Mucosa of descending colon (tissue), 3 donors: ENCODE measurements around the gene TRABD2A. TPM values are rescaled to one million over a fixed set of nuclear protein-coding genes. Genes with fewer than 3 reads are reported as not detected.

Experiments used
- ATAC-seq: fragments of 200-7000 bp; cut with Tn5 transposase; one replicate; pipeline ENCODE4 v1.9.1; 2020; ENCODE audit warnings: mild to moderate bottlenecking, moderate library complexity
- DNase-seq, 3 donors: peaks; one replicate each; pipeline ENCODE4 v3.0.0-alpha.2; 2020
- H3K36me3 ChIP-seq: fragments of 200-600 bp; one replicate; pipeline ENCODE4 v1.8.0; 2021; ENCODE audit warnings: low read depth, mild to moderate bottlenecking
- H3K4me1 ChIP-seq: fragments of 200-600 bp; one replicate; pipeline ENCODE4 v1.8.0; 2021; ENCODE audit warnings: low read depth, mild to moderate bottlenecking
- H3K4me3 ChIP-seq: fragments of 200-600 bp; one replicate; pipeline ENCODE4 v1.8.0; 2021; ENCODE audit warnings: mild to moderate bottlenecking
- H3K9me3 ChIP-seq: fragments of 200-600 bp; one replicate; pipeline ENCODE4 v1.8.0; 2021; ENCODE audit warnings: mild to moderate bottlenecking
- intact Hi-C, 2 donors: fragments of 100-400 bp; cut with DNase I in 1 of 2; cut with micrococcal nuclease in 1 of 2; formaldehyde crosslinking; loops; one replicate each; pipeline versions ENCODE4 v1.11.0 to v1.11.1; 2022; cut with DNase I, micrococcal nuclease
- total RNA-seq, 3 donors: library from RNA; stranded (reverse); fragmentation: NEBNext Ultra II Directional in 2 of 3; extraction: Animal tissue kit (Norgen Biotek cat#: 25700) in 2 of 3; gene quantifications; one replicate each; pipeline versions ENCODE4 v1.2.1 to v1.2.4, GENCODE V29; 2021 to 2023
- TF ChIP-seq, protein P1 (sequence below): fragments of 200-600 bp; IDR thresholded peaks from one replicate; pipeline ENCODE4 v1.8.0; 2022; ENCODE audit warnings: antibody characterized with exemption, mild to moderate bottlenecking
- donor health status: DM: no; HTN: no; CAD: no; lungs with moderate emphysema.
- donor health status: DM: no; HTN: no; CAD: no.
- donor health status: DM: no; HTN: yes; CAD: no.

TRABD2A gene
- total RNA-seq, 3 donors from 2014 or later = 40.2 to 132 (median 63.2) TPM

- TF ChIP-seq, protein P1, sequence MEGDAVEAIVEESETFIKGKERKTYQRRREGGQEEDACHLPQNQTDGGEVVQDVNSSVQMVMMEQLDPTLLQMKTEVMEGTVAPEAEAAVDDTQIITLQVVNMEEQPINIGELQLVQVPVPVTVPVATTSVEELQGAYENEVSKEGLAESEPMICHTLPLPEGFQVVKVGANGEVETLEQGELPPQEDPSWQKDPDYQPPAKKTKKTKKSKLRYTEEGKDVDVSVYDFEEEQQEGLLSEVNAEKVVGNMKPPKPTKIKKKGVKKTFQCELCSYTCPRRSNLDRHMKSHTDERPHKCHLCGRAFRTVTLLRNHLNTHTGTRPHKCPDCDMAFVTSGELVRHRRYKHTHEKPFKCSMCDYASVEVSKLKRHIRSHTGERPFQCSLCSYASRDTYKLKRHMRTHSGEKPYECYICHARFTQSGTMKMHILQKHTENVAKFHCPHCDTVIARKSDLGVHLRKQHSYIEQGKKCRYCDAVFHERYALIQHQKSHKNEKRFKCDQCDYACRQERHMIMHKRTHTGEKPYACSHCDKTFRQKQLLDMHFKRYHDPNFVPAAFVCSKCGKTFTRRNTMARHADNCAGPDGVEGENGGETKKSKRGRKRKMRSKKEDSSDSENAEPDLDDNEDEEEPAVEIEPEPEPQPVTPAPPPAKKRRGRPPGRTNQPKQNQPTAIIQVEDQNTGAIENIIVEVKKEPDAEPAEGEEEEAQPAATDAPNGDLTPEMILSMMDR = no peak
- no peaks in the 10 kb centered on the region for H3K36me3 ChIP-seq
- H3K4me3 ChIP-seq = no peak overlapping the region
- intact Hi-C loops = no loop called here
- no peaks in the 10 kb centered on the region for H3K9me3 ChIP-seq
- peaks cover 21% of the 10 kb centered on the region for H3K4me1 ChIP-seq
- ATAC-seq = no peak
- no peak for DNase-seq
Measured at GRCh38 chr2:84857566-84857965, 23.3 kb downstream of the TRABD2A start.

DNA sequence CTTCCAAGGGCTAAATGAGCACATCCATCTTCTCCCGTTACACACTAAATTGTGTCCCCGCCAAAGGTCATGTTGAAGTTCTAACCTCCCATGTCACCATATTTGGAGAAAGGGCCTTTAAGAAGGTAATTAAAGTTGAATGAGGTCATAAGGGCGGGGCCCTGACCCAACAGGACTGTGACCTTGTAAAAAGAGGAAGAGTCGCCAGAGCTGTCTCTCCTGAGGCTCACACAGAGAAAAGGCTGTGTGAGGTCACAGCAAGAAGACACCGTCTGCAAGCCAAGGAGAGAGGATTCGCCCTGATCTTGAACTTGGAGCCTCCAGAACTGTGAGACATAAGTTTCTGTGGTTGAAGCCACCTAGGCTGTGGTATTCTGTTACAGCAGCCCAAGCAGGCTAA is 24.1 kb downstream of the TRABD2A start:
- peak; percentile 78 for ATAC-seq
- intact Hi-C loops = no loop called here
- H3K4me3 ChIP-seq = no peak overlapping the region
- TF ChIP-seq, protein P1 = no peak
- no peaks in the 10 kb centered on the region for H3K36me3 ChIP-seq
- DNase-seq = peak in 1 of 3 donors; percentile 38
- H3K4me1 ChIP-seq = peaks cover 21% of the 10 kb centered on the region
- no peaks in the 10 kb centered on the region for H3K9me3 ChIP-seq

DNA sequence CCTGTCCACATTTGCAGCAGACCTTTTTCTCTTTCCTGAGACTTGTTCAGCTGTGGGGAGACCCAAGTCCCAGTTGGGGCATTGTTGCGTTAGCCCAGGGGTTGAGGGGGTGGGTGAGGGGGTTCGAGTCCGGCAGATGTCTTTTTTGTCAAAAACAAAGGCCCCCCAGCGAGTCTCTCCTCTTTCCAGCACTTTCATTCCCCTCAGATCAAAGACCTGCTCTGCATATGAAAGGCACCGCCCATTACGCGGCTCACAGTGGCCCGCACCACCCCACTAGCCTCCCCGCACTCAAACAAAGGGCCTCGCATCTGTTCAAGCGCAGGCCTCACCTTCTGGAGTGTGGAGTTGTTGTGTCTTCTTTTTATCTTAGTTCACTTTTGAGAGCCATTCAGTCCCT is 25.2 kb downstream of the TRABD2A start:
- Histone ChIP-seq H3K4me3 (no peak overlapping the region), H3K4me1 (peaks cover 21% of the 10 kb centered on the region), H3K36me3 (no peaks in the 10 kb centered on the region), H3K9me3 (no peaks in the 10 kb centered on the region)
- ATAC-seq (no peak), DNase-seq (no peak)
- intact Hi-C loops = no loop called here
- TF ChIP-seq, protein P1 = no peak

GRCh38 chr2:84854850-84855249 is 26.0 kb downstream of the TRABD2A start:
- TF ChIP-seq, protein P1 = no peak
- no peaks in the 10 kb centered on the region for H3K36me3 ChIP-seq
- H3K4me3 ChIP-seq = no peak overlapping the region
- DNase-seq (no peak), ATAC-seq (no peak)
- peaks cover 21% of the 10 kb centered on the region for H3K4me1 ChIP-seq
- no peaks in the 10 kb centered on the region for H3K9me3 ChIP-seq
- intact Hi-C loops = no loop called here

GRCh38 chr2:84851876-84852275 is 29.0 kb downstream of the TRABD2A start:
- ATAC-seq (no peak), DNase-seq (no peak)
- TF ChIP-seq, protein P1 = no peak
- H3K4me3 ChIP-seq = no peak overlapping the region
- H3K4me1 ChIP-seq = peaks cover 22% of the 10 kb centered on the region
- intact Hi-C loops = no loop called here
- no peaks in the 10 kb centered on the region for H3K9me3 ChIP-seq
- no peaks in the 10 kb centered on the region for H3K36me3 ChIP-seq

DNA sequence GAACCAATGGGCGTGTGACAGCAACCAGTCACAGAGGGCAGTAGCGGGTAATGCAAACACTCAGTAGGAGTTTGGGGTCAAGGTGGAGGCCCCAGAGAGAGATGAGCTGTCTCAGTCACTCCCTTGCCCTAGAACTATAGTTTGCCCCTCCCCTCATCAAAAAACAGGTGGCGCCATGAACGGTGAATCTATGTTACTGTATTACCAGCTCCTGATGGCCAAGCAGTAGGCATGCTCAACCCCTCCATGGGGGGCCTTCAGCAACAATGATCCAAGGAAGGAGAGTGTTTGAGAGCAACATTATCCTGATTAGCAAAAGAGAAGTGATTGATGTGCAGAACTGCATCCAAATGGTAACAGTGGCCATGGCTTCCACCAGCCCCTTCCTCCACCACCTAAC is 30.4 kb downstream of the TRABD2A start:
- TF ChIP-seq, protein P1 = no peak
- Histone ChIP-seq H3K4me1 (peaks cover 26% of the 10 kb centered on the region), H3K9me3 (no peaks in the 10 kb centered on the region), H3K36me3 (no peaks in the 10 kb centered on the region), H3K4me3 (no peak overlapping the region)
- intact Hi-C loops = no loop called here
- ATAC-seq (no peak), DNase-seq (no peak)
